AG09309 (cell line): ENCODE data around the gene HASPIN.

Source experiments
- DNase-seq: peaks from one replicate; pipeline ENCODE4 v3.0.0-alpha.2; 2010; ENCODE audit warnings: low read depth
- H3K4me3 ChIP-seq: 2 replicates; pipeline ENCODE4 v1.5.1; 2011; ENCODE audit warnings: mild to moderate bottlenecking, low read depth, low read length, moderate library complexity; ENCODE audit not compliant: control insufficient read depth
- CTCF ChIP-seq: IDR thresholded peaks from 2 replicates; pipeline ENCODE4 v1.5.1; 2011; ENCODE audit warnings: mild to moderate bottlenecking, low read depth, low read length, inconsistent platforms; ENCODE audit not compliant: insufficient read depth, control insufficient read depth; ENCODE audit errors: missing control alignments

HASPIN gene

GRCh38 chr17:3745071-3745470 is 21.4 kb downstream of the HASPIN start:
- DNase-seq = no peak
- no peak overlapping the region for H3K4me3 ChIP-seq
- TF ChIP-seq CTCF = no peak

DNA sequence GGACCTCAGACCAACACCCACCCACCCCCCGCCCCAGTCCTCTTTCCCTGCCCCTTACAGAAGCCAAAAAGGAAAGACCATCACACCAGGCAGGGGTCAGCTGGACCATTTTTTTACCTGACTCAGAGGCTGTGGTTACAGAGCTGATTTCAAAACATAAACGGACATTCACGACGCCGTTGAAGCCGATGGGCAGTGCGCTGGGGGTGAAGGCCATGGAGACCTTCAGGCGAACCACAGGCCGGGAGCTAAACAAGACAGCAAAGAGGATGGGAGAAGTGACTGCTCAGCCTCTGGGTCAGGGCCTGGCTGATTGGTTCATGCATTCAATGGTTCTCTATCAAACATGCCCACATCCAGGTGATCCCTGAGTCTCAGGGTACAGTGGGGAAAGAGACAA is 24.1 kb downstream of the HASPIN start:
- H3K4me3 ChIP-seq = no peak overlapping the region
- DNase-seq = no peak
- no peak for TF ChIP-seq CTCF

- no peak for DNase-seq
- no peak for TF ChIP-seq CTCF
- H3K4me3 ChIP-seq = no peak overlapping the region
Observed at GRCh38 chr17:3748576-3748975, 24.9 kb downstream of the HASPIN start.

GRCh38 chr17:3750296-3750695 is 26.6 kb downstream of the HASPIN start:
- DNase-seq = no peak
- no peak overlapping the region for H3K4me3 ChIP-seq
- TF ChIP-seq CTCF = no peak

GRCh38 chr17:3750926-3751325 is 27.2 kb downstream of the HASPIN start:
- H3K4me3 ChIP-seq = no peak overlapping the region
- no peak for TF ChIP-seq CTCF
- no peak for DNase-seq

DNA sequence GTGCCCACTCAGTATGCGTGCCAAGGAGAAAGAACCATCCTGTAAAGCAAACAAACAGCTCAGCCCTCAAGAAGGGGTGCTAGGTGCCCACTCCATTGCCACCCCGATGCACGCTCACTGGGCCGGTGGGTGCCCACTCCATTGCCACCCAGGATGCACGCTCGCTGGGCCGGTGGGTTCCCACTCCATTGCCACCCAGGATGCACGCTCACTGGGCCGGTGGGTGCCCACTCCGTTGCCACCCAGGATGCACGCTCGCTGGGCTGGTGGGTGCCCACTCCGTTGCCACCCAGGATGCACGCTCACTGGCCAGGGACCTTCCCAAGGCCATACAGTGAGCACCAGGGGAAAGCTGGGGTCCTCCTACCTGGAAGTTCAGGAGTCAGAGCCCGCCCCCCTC is 28.1 kb downstream of the HASPIN start:
- no peak for TF ChIP-seq CTCF
- H3K4me3 ChIP-seq = no peak overlapping the region
- no peak for DNase-seq

- H3K4me3 ChIP-seq = no peak overlapping the region
- DNase-seq = no peak
- TF ChIP-seq CTCF = no peak
Observed at GRCh38 chr17:3753624-3754023, 29.9 kb downstream of the HASPIN start.
